ENCODE measurements around the gene DISP2.

Gene DISP2

DNA sequence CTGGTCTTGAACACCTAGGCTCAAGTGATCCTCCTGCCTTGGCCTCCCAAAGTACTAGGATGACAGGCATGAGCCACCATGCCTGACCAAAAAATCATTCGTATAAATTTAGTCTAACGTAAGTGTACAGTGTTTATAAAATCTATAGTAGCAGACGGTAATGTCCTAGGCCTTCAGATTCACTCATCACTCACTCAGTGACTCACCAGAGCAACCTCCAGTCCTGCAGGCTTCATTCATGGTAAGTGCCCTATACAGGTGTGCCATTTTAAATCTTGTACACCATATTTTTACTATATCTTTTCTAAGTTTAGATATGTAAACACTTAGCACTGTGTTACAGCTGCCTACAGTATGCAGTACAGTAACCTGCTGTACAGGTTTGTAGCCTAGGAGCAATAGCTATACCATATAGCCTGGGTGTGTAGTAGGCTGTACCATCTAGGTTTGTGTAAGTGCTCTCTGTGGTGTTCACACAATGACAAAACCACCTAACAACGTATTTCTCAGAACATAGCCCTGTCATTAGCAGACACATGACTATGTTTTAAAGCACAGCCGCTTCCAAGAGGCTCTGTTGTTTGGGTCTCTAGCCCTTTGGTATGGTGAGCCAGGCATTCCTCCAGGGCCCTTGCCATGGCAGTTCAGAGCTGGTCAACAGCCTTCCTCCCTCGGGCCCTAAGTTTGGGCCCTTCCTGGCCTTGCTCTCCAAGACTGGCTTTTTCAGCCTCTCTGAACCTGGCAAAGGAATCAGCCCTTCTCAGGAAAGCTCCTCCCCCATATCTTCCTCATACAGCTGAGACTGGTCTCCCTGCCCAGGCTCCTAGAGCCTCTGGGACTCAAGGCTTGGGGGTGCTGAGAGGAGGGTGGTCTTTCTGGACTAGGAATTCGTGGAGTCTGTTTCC is 15.4 kb upstream of the DISP2 start:
- no peak for DNase-seq (ENCODE audit: low read depth in 2 of 3, low spot score in 2 of 3)

DNA sequence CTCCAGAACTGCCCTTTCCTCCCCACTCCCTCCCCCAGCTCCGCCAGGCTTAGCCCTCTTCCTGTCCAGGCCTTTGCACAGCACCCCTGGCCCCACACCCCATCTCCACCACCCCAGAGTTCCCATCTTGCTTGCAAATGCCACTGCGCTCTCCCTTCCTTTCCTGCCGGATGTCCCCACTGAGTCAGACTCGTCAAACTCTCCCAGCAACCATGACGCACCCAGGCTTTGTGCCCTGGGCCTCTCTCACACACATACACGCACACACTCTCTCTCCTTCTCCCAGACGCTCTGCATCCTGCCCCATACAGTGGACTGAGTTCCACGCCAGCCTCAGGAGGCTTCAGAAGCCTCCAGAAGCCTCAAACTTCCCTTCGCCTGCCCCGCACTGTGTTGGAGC is 14.5 kb upstream of the DISP2 start:
- DNase-seq (ENCODE audit: low read depth in 2 of 3, low spot score in 2 of 3) = no peak

DNA sequence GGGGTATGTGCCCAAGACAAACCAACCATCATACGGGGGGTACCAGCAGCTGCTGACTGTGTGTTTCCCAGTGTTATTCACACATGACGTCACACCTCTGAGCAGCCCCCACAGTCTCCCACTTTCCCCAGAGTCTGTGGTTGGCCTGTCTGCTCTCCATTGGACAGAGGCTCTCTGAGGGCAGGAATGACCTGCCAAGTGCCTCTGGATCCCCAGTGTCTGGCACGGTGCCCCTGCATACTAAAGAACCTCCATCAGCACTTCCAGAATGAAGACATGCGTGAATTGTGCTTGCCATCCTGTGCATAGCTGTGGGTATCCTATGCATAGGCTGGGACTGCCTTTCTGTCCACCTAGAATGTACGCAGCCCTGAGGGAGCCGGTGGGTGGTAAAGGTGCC is 13.8 kb upstream of the DISP2 start:
- DNase-seq (ENCODE audit: low read depth in 2 of 3, low spot score in 2 of 3) = no peak

DNA sequence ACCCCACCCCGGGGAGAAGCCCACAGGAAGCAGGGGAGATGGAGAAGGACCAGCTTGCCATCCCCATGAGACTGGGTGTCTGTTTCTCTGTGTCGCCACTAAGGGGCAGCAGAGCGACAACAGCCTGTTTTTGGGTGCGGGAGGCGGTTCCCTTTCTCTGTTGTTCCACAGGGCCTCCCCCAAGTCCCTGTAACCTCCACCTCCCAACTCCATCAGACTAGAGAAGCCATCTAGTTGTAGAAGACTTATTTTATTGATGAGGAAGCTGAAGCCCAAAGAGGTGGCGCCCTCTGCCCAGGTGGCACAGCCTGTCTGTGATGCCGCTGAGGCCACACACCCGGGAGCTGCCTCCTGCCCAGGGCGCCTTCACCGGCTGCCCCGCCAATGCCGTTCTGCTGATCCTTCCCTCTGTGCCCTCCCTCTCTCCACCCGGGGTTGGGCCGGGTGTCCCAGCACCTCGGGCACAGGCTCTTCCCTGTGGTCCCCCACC is 13.3 kb upstream of the DISP2 start:
- peak in 1 of 3 experiments; percentile 44 for DNase-seq (ENCODE audit: low read depth in 2 of 3, low spot score in 2 of 3)

DNA sequence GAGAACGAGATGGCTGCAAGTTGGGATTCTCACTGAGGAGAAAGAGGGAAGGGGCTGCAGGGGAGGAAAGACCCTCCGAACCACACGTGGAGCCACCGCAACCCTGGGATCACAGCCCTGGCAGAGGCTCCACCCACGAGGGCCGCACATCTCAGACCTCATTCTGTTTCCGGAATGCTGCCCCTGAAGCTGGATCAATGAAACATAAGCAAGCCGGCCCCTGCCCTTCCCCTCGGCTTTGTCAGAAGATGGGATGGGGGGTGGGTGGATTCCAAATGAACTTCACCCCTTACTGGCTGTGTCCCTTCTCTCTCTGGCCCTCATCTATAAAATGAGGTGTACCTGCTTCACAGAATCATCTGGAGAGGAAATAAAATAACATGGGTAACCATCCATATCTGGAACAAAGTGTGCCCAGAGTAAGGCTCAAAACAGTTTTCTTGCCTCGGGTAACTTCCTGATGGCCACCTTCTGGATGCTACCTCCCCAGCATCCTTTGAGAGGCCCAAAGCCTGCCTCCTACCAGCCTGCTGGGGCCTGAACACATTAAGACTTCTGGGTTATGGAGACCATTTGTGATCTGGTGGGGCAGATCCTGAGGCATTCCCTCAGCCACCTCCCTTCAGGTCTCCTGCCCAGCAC is 12.7 kb upstream of the DISP2 start:
- no peak for DNase-seq (ENCODE audit: low read depth in 2 of 3, low spot score in 2 of 3)

DNA sequence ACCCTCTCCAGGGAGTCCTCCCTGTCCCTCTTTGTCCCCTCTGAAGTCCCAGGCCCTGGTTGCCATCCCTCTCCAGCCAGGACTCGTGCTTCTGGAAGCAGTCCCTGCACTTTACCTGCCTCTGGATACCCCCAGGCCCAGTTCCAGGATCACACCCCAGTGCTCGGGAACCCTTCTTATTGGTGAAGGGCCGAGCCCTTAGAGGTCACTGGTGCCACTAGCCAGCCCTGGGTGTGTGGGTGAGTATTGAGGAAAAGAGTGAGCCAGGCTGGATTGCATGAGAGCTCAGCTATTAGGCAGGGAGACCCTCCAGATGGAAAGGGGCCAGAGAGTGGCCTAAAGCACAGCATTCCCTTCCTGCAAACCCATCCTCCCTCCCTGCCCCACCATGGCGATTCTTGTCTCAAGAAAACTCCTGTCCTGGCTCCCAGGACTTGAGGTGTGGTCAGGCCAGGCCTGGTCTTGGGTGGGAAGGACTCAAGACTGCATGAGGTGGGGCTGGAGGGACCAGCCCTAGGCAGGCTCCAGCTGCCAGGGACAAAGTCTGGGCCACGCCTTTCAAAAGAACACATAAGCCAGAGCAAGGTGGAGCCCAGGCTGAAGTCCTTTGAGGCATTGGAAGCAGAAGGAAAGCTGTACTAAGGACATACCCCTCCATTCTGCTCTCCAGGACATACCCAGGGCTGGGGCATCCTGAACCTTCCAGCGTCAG is 12.0 kb upstream of the DISP2 start:
- no peak for DNase-seq (ENCODE audit: low read depth in 2 of 3, low spot score in 2 of 3)

DNA sequence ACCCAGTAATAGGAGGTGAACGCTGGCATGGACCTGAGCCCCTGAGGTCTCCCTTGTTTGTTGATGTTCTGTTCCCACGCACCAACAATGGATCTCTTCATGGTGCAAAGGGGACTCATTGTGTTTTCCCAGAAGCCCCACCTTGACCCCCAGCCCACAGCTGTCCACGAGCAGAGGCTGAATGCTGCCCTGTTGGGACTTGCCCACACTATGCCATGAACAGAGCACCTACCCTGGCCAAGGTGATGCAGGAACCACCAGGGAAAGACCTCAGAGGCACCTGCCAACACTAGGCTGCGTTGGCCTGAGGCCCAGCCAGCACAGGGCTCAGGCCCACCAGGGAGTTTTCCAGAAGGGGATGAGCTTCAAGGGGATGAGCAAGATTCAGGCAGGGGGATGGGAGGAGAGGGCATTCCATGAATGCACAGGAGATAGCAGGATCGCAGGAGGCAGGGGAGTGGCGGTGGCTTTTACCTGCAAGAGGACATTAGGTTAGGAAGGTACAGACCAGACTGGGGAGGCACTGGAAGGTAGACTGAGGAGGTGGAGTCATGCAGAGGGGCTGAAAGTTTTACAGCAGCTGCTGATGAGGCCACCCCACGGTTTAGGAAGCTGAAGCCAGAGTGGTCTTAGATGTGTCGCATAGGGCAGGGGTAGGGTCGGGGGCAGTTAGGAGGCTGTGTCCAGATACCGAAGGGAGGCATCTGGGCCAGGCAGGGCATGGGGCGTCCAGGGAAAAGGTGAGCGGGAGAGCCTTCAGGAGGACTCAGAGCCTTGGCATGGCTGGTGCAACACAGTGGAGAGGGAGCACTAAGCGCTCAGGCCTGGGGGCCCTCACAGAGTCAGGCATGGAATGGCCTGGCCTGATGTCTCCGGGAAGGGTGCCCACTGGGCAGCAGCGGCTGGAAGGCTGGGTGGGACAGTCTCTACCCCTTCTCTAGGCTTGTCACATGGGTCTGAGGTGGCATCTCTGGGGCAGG is 11.2 kb upstream of the DISP2 start:
- no peak for DNase-seq (ENCODE audit: low read depth in 2 of 3, low spot score in 2 of 3)

DNA sequence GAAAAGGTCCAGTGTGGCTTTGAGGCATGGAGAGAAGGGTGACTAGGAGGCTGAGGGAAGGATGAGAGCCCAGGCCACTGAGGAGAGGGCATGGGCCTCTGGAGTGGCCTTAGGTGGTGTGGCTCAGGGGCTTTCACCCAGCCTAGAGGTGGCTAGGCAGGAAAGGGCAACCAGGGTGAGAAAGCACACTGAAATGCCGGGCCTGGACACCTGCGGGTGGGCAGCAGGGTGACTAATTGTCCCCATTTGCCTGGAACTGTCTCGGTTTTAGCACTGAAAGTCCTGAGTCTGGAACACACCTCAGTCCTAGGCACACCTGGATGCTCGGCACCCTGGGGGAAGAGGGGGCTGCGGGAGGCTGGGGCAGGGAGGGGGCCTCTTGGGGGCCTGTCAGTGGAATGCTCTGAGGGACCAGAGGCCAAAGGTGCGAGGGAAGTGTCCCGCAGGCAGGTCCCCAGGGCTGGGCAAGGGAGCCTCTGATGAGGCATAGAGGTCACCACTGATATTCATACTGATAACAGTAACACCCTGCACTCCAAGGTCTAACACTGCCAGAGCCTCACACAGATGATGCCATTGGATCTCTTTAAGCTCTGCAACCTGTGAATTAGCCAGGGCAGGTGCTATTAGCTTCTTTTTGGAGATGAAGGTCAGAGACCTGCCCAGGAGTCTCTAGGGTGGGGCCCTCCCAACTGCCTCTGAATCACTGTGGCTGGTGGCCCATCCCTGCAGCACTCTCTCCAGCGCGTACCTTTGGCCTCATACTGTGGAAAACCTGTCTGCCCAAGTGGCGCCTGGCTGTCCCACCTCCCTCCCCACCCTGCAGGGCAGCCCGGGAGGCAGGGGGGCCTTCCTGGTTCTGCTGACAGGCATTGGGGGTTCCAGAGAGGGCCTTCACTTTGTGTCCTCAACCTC is 10.2 kb upstream of the DISP2 start:
- DNase-seq (ENCODE audit: low read depth in 2 of 3, low spot score in 2 of 3) = no peak

DNA sequence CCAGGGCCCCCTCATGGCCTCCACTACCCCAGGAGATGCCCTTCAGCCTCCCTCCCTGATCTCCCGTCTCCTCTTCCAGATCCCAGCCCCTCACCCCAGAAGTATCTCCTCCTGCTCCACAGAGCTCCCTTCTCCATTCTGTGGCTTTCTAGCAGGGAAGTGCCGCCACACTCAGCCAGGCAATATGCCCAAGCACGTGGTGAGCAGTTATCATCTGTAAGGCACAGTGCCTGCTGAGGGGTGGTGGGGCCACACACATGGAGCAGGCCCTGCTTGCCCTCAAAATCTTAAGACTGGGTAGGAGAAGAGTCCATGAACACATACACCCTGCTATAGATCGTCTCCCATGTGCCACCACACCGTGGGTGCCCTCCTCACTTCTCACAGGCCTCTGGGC is 9.5 kb upstream of the DISP2 start:
- DNase-seq (ENCODE audit: low read depth in 2 of 3, low spot score in 2 of 3) = no peak

DNA sequence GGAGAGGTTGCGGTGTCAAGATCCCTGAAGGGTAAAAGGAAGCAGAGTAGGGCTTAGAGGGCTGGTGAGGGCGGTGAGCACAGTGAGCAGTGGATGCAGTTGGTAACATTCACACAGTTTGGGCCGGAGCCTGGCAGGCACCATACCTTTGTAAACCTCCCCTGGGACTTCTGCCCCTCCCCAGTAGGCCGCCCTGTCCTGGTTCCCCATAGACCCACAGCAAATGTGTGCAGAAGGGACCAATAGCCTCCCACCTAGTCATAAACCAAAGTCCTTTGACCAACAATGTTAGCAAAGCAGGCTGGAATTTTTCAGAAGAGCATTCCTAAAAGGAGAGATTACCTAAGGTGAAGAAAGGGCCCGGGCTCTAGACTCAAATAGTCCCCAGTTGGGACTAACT is 8.9 kb upstream of the DISP2 start:
- no peak for DNase-seq (ENCODE audit: low read depth in 2 of 3, low spot score in 2 of 3)

DNA sequence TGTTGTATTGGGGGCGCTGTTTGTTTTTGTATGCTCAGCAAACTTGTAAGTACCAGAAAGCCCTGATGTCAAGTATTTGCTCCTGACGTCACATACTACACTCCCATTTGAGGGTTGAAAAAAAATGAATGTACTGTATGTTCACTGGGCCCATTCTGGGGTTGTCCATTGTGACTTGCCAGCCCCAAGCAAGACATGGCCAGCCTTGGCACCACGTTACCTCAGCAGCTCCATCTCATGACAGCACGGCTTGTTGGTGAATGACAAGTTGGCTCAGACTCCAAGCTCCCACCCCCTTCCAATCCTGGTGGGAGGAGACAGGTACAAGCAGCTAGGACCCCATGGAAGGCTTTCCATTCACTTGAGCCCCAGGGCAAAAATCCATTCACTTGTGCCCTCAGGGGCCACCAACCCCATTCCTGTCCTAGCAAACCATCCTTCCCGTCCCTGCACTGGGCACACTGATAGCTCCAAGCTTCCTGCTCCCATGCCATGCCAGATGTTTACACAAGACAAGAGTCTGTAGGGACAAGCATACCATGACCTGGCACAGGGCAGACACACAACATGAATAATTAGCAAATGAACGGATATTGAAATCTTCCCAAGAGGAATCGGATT is 5.6 kb upstream of the DISP2 start:
- DNase-seq (ENCODE audit: low read depth in 2 of 3, low spot score in 2 of 3) = no peak

DNA sequence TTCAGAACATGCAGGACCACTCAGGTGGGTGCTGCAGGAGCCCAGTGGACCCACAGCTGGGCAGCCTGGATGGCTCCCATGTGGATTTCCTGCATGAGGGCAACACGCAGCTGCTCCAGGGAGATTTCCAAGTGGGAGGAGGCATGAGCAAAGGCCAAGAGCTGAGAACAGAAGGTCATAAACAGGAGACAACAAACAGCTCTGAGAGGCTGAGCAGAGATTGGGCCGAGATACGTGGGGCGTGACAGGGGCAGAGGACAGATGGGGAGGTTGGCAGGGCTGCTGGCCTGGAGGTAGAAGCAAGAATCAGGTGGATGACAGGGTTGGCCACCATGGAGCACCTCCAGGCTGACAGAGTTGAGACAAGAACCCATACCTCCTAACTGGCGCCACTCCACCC is 4.3 kb upstream of the DISP2 start:
- DNase-seq (ENCODE audit: low read depth in 2 of 3, low spot score in 2 of 3) = no peak

DNA sequence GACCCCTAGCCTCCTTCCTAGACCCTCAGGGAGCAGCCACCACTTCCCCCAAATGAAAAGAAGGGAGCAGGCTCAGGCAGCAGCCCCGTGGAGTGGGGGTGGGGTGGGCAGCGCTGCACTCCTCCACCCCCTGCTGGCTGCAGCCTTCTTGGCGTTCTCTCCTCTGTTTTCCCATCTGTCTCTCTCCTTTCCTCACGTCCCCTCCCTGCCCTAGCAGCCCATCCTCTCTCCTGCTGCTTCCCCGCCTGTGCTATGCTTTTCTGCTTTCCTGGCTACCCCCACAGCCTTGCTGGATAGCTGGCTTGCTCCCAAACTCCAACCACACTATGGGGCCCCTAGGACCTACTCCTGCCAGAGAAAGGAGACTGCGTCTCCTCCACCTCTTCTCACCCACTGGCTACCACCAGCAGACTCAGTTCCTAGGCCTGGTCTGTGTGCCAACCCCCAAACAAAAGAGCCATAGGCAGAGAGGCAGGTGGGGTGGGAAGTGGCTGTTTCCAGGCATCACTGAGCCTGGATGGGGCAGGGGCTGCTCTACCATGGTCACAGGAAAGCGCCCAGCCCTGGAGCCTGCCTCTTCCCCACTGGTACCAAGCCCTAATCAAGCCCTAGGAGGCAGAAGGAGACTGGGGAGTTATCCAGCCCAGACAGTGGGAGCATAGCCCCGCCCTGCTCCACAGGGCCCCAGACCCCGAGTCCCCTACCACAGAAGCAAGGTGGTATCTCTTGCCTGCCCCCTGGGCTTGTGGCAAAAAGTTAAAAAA is 3.4 kb upstream of the DISP2 start:
- no peak for DNase-seq (ENCODE audit: low read depth in 2 of 3, low spot score in 2 of 3)

DNA sequence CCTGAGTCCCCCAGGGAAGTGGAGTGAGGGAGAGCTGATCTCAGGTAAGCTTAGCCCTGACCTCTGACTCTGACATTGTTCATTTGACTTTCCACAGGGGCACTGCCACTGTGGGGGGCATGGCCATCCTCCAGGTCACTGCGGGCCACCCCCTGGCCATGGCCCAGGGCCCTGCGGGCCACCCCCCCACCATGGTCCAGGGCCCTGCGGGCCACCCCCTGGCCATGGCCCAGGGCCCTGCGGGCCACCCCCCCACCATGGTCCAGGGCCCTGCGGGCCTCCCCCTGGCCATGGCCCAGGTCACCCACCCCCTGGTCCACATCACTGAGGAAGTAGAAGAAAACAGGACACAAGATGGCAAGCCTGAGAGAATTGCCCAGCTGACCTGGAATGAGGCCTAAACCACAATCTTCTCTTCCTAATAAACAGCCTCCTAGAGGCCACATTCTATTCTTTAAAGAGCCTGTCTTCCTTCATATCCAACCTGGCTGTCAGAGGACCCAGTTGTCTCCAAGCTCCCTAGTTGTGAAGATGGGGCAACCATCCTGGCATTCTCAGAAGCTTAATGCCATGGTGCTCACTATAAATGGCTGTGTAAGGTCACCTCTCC is 1.9 kb upstream of the DISP2 start:
- DNase-seq (ENCODE audit: low read depth in 2 of 3, low spot score in 2 of 3) = no peak

DNA sequence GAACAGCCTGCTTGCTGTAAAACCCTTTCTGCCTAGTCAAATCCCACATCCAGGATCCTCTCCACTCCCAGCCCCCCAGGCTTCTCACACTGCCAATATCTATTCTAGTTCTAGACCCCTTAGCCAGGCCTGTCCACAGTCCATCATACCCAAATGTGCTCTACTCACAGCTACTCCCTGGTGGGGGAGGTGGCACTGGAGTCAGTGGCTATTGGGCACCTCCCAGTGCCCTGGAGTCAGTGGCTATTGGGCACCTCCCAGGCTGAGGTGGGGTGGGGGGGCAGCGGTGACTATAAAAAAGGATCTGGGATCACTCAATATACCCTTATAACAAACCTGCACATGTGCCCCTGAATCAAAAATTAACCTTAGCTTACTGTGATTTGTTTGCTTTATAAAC is 773 bp upstream of the DISP2 start:
- DNase-seq (ENCODE audit: low read depth in 2 of 3, low spot score in 2 of 3) = no peak

DNA sequence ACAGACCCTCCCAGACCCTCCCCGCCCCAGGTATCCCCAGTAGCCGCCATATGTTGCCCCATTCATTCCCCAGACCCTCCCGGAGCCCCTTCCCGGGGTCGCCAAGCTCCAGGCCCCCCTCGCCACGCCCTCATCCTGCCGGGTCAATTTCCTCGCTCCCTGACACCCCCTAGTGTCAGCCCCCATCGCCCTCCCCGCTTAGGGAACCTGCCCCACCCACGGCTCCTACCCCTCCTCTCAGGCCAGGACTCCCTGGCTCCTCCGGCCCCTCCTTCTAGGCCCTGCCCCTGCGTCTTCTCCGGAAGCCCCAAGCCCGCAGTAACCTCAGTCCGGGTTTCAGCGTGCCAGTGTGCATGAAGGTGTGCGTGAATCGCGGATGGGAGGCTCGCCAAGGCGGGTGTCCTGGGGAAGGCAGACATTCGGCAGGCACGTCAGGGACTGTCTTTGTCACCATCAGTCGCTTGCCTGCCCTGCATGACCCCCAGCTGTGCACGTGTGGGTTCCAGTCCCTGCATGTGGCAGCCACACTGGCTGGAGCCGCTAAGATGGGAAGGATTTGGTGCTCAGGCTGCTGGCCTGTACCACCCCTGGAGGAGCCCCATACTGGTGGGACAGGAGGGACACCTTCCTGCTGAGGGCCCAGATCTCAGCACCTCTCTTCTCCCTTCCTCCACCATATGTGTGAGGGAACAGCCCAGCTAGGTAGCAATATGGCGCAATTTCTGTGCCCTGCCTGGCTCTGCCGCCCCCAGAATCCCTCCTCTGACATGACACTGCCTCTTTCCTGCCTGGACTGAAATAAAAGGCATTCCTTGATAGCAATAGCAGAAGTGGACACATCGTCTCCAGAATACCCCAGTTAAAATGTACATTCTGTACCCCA is 693 bp downstream of the DISP2 start:
- DNase-seq (ENCODE audit: low read depth in 2 of 3, low spot score in 2 of 3) = no peak

DNA sequence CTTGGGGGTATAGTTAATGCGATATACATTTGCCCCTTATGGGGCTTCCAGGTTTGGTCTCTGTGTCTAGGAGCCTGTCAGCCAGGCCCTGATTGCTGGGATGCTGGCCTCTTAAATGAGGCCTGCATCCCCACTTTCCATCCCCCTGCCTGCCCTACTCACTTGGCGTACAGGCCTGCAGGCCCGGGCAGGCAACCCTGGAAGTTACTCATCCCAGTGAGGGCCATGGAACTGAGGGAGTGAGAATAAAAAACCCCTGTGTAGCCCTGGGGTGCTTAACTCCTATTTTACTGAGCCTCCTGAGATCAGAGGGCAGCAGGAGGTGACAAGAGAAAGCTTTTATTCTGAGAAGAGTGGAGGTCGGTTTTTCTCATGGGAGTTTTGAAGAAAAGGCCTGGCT is 2.0 kb downstream of the DISP2 start:
- no peak for DNase-seq (ENCODE audit: low read depth in 2 of 3, low spot score in 2 of 3)

Measured in activated CD8-positive, alpha-beta memory T cell treated with anti-CD3 and anti-CD28 coated beads for 48 hours (primary cell).